Esophagus squamous epithelium (tissue), 4 donors: Measurements from ENCODE around the gene NMBR.

Experiments
- CTCF ChIP-seq, 6 experiments: fragments of 450-650 bp in 4 of 6; fragments of 200-600 bp in 2 of 6; sonication (generic) in 2 of 6; IDR thresholded peaks; one replicate each; pipeline ENCODE4 v1.5.1; 2016 to 2019; ENCODE audit warnings: antibody characterized with exemption in 6 of 6, mild to moderate bottlenecking in 4 of 6, moderate library complexity in 4 of 6
- POLR2A ChIP-seq, 4 donors: fragments of 450-650 bp; IDR thresholded peaks; one replicate each; pipeline ENCODE4 v1.6.1; 2017; ENCODE audit warnings: antibody characterized with exemption in 4 of 4, mild to moderate bottlenecking in 4 of 4, moderate library complexity in 3 of 4

- no peak for TF ChIP-seq POLR2A (IDR thresholded peaks at IDR 0.05)
- no peak for TF ChIP-seq CTCF (IDR thresholded peaks at IDR 0.05)
These were observed 25.8 kb upstream of the NMBR start for GRCh38 chr6:142172758-142173157.
